ENCODE results near the gene SCARB1. TPM values are rescaled to one million over a fixed set of nuclear protein-coding genes. Genes with fewer than 3 reads are reported as not detected.
A peak's percentile ranks its signal among the peaks of the same experiment; 100 is the strongest.

The SCARB1 gene
- total RNA-seq, 2 donors from 2014 or later = 16.5 to 18.9 TPM

GRCh38 chr12:124862768-124863415 is 772 bp downstream of the SCARB1 start:
- intact Hi-C loops (cut with DNase I) = no loop called here
- ATAC-seq (peak; percentile 15), DNase-seq (peak in 3 of 4 donors; percentile 27 to 47 (median 30))
- Histone ChIP-seq H3K4me3 (peak overlapping the region; percentile 44 to 46), H3K36me3 (replicated peaks in 1 of 2; ENCODE audit: insufficient read depth in 1 of 2, low read depth in 2 of 2) (no peaks in the 10 kb centered on the region), H3K4me1 (peaks cover 19% of the 10 kb centered on the region), H3K27me3 (no peaks in the 10 kb centered on the region), H3K9me3 (no peaks in the 10 kb centered on the region), H3K27ac (peak overlapping the region in 2 of 4 donors; percentile 19)
- TF ChIP-seq POLR2A (IDR thresholded peaks at IDR 0.05) = no peak
- no peak for TF ChIP-seq CTCF (IDR thresholded peaks at IDR 0.05)
- 14 to 24% methylated on average over 8 to 22 of the region's 22 CpGs for WGBS, 2 donors

- H3K4me1 ChIP-seq = peaks cover 19% of the 10 kb centered on the region
- H3K27me3 ChIP-seq = no peaks in the 10 kb centered on the region
- no peak overlapping the region for H3K4me3 ChIP-seq
- WGBS, 2 donors = 79 to 80% methylated on average over 8 of the region's 8 CpGs
- no peak for ATAC-seq
- no peaks in the 10 kb centered on the region for H3K36me3 ChIP-seq (replicated peaks in 1 of 2; ENCODE audit: insufficient read depth in 1 of 2, low read depth in 2 of 2)
- DNase-seq = no peak
- no peak for TF ChIP-seq CTCF (IDR thresholded peaks at IDR 0.05)
- intact Hi-C loops (cut with DNase I) = no loop called here
- H3K27ac ChIP-seq = no peak overlapping the region
- no peaks in the 10 kb centered on the region for H3K9me3 ChIP-seq
These were observed 1.6 kb downstream of the SCARB1 start for GRCh38 chr12:124861898-124862676.

- intact Hi-C loops (cut with DNase I) = no loop called here
- DNase-seq (peak in 1 of 4 donors; percentile 34), ATAC-seq (no peak)
- Histone ChIP-seq H3K4me3 (no peak overlapping the region), H3K9me3 (no peaks in the 10 kb centered on the region), H3K4me1 (peaks cover 24% of the 10 kb centered on the region), H3K36me3 (replicated peaks in 1 of 2; ENCODE audit: insufficient read depth in 1 of 2, low read depth in 2 of 2) (no peaks in the 10 kb centered on the region), H3K27me3 (no peaks in the 10 kb centered on the region), H3K27ac (no peak overlapping the region)
- WGBS, 2 donors = 68 to 76% methylated on average over 9 of the region's 9 CpGs
- TF ChIP-seq CTCF (IDR thresholded peaks at IDR 0.05) (no peak), POLR2A (IDR thresholded peaks at IDR 0.05) (no peak)
These were observed 2.2 kb downstream of the SCARB1 start for GRCh38 chr12:124861492-124861891.

GRCh38 chr12:124857921-124858461 is 5.7 kb downstream of the SCARB1 start:
- no peaks in the 10 kb centered on the region for H3K36me3 ChIP-seq (replicated peaks in 1 of 2; ENCODE audit: insufficient read depth in 1 of 2, low read depth in 2 of 2)
- no peak for ATAC-seq
- no peak overlapping the region for H3K27ac ChIP-seq
- no peaks in the 10 kb centered on the region for H3K9me3 ChIP-seq
- no peak overlapping the region for H3K4me3 ChIP-seq
- 83 to 86% methylated on average over 11 of the region's 11 CpGs for WGBS, 2 donors
- intact Hi-C loops (cut with DNase I) = no loop called here
- TF ChIP-seq CTCF (IDR thresholded peaks at IDR 0.05) = no peak
- TF ChIP-seq POLR2A (IDR thresholded peaks at IDR 0.05) = no peak
- peaks cover 28% of the 10 kb centered on the region for H3K4me1 ChIP-seq
- no peak for DNase-seq
- no peaks in the 10 kb centered on the region for H3K27me3 ChIP-seq

All from body of pancreas (tissue), 4 donors.